Testis (tissue), 3 donors: ENCODE results near the gene IL17REL. TPM values are rescaled to one million over a fixed set of nuclear protein-coding genes. Genes with fewer than 3 reads are reported as not detected.
"Not testable (repeated sequence)": the region's sequence is repeated elsewhere in the genome, so short reads cannot be mapped to it uniquely, and the experiment has no call there.

ENCODE experiments used
- DNase-seq: peaks from one replicate; pipeline ENCODE4 v3.0.0-alpha.2; 2019
- H3K27ac ChIP-seq, 2 donors: fragments of 200-600 bp; sonication (generic); one replicate each; pipeline ENCODE4 v1.5.1; 2019
- H3K27me3 ChIP-seq: fragments of 200-600 bp; sonication (generic); one replicate; pipeline ENCODE4 v1.5.1; 2019
- H3K36me3 ChIP-seq: fragments of 200-600 bp; sonication (generic); one replicate; pipeline ENCODE4 v1.5.1; 2017; ENCODE audit warnings: low read depth; ENCODE audit errors: missing control alignments
- H3K4me1 ChIP-seq: fragments of 200-600 bp; sonication (generic); one replicate; pipeline ENCODE4 v1.5.1; 2019
- H3K4me3 ChIP-seq, 2 donors: fragments of 200-600 bp; sonication (generic); one replicate each; pipeline ENCODE4 v1.5.1; 2017 to 2019
- H3K9me3 ChIP-seq: fragments of 200-600 bp; sonication (generic); one replicate; pipeline ENCODE4 v1.5.1; 2017
- CTCF ChIP-seq, 3 experiments: fragments of 450-650 bp in 2 of 3; fragments of 200-600 bp in 1 of 3; sonication (generic) in 1 of 3; IDR thresholded peaks; one replicate each; pipeline ENCODE4 v1.5.1; 2016 to 2019; ENCODE audit warnings: antibody characterized with exemption in 3 of 3, mild to moderate bottlenecking in 2 of 3, moderate library complexity in 1 of 3
- POLR2A ChIP-seq: fragments of 450-650 bp; IDR thresholded peaks from one replicate; pipeline ENCODE4 v1.6.1; 2017; ENCODE audit warnings: antibody characterized with exemption, mild to moderate bottlenecking, moderate library complexity
- WGBS, 2 donors: methylation state at CpG; one replicate each; pipeline ENCODE4 v1.1.5; 2018; 5-methylcytosine and 5-hydroxymethylcytosine counted together
- intact Hi-C: fragments of 100-400 bp; cut with DNase I; formaldehyde crosslinking; loops from one replicate; pipeline ENCODE4 v1.15.1; 2023; ENCODE audit warnings: low total_unique reads
- polyA plus RNA-seq: library from polyadenylated mRNA; stranded (reverse); fragments of 350-450 nt; fragmentation: Illumina TruSeq; extraction: RNeasy Lipid Tissue Mini Kit (QIAGEN cat#74804); gene quantifications from one replicate; pipeline ENCODE4 v1.2.3, GENCODE V29; 2014; ENCODE audit warnings: low read depth, low replicate concordance; ENCODE audit not compliant: insufficient read depth
- total RNA-seq, 2 donors: library from RNA; depleted of rRNA; stranded (reverse); fragments of >200 nt; gene quantifications; one replicate each; pipeline ENCODE4 v1.2.3, GENCODE V29; 2016

Gene IL17REL
- total and polyA plus RNA-seq, 3 donors from 2014 or later, result 0.25 to 0.55 (median 0.30) TPM

GRCh38 chr22:49949914-49950292, 62.7 kb downstream of the IL17REL start:
- Histone ChIP-seq H3K9me3 (no peaks in the 10 kb centered on the region), H3K36me3 (no peaks in the 10 kb centered on the region), H3K27ac (no peak overlapping the region), H3K4me1 (peaks cover 16% of the 10 kb centered on the region), H3K27me3 (no peaks in the 10 kb centered on the region), H3K4me3 (no peak overlapping the region)
- WGBS, 2 donors, result 85% methylated on average over 8 of the region's 11 CpGs; no CpG with 5 or more reads in 1 of the 2 donors
- DNase-seq, result no peak
- intact Hi-C loops, result no loop called here
- no peak for TF ChIP-seq POLR2A
- no peak for TF ChIP-seq CTCF (IDR thresholded peaks at IDR 0.05)

GRCh38 chr22:49948958-49949913, 63.3 kb downstream of the IL17REL start:
- no peaks in the 10 kb centered on the region for H3K27me3 ChIP-seq
- intact Hi-C loops, result no loop called here
- peaks cover 16% of the 10 kb centered on the region for H3K4me1 ChIP-seq
- no peak for TF ChIP-seq POLR2A
- H3K9me3 ChIP-seq, result no peaks in the 10 kb centered on the region
- H3K27ac ChIP-seq, result no peak overlapping the region
- H3K4me3 ChIP-seq, result no peak overlapping the region
- 79 to 88% methylated on average over 28 to 42 of the region's 42 CpGs for WGBS, 2 donors
- no peak for DNase-seq
- no peaks in the 10 kb centered on the region for H3K36me3 ChIP-seq

GRCh38 chr22:49948116-49948957, 64.2 kb downstream of the IL17REL start:
- Histone ChIP-seq H3K4me3 (no peak overlapping the region), H3K27me3 (no peaks in the 10 kb centered on the region), H3K4me1 (peaks cover 16% of the 10 kb centered on the region), H3K36me3 (no peaks in the 10 kb centered on the region), H3K27ac (no peak overlapping the region), H3K9me3 (no peaks in the 10 kb centered on the region)
- TF ChIP-seq POLR2A (no peak), CTCF (IDR thresholded peaks at IDR 0.05) (no peak)
- intact Hi-C loops, result no loop called here
- WGBS, 2 donors, result 89 to 96% methylated on average over 5 to 19 of the region's 23 CpGs
- no peak for DNase-seq

- no peaks in the 10 kb centered on the region for H3K36me3 ChIP-seq
- H3K4me3 ChIP-seq, result no peak overlapping the region
- no peak for TF ChIP-seq POLR2A
- TF ChIP-seq CTCF (IDR thresholded peaks at IDR 0.05), result no peak
- H3K4me1 ChIP-seq, result peaks cover 9% of the 10 kb centered on the region
- H3K9me3 ChIP-seq, result no peaks in the 10 kb centered on the region
- no peaks in the 10 kb centered on the region for H3K27me3 ChIP-seq
- 74 to 92% methylated on average over 5 to 6 of the region's 6 CpGs for WGBS, 2 donors
- no peak overlapping the region for H3K27ac ChIP-seq
- DNase-seq, result no peak
- intact Hi-C loops, result no loop called here
These were observed 65.3 kb downstream of the IL17REL start for GRCh38 chr22:49947296-49947622.

- no peak overlapping the region for H3K27ac ChIP-seq
- no peak overlapping the region for H3K4me3 ChIP-seq
- H3K27me3 ChIP-seq, result no peaks in the 10 kb centered on the region
- 82 to 85% methylated on average over 6 to 17 of the region's 17 CpGs for WGBS, 2 donors
- peaks cover 4% of the 10 kb centered on the region for H3K4me1 ChIP-seq
- no peaks in the 10 kb centered on the region for H3K9me3 ChIP-seq
- TF ChIP-seq POLR2A (no peak), CTCF (IDR thresholded peaks at IDR 0.05) (no peak)
- DNase-seq, result no peak
- intact Hi-C loops, result no loop called here
- H3K36me3 ChIP-seq, result no peaks in the 10 kb centered on the region
These were observed 65.8 kb downstream of the IL17REL start for GRCh38 chr22:49946612-49947295.

GRCh38 chr22:49945042-49945794, 67.3 kb downstream of the IL17REL start:
- H3K27me3 ChIP-seq, H3K27ac ChIP-seq, H3K4me3 ChIP-seq, intact Hi-C loops, H3K4me1 ChIP-seq, H3K9me3 ChIP-seq, DNase-seq, H3K36me3 ChIP-seq: not testable (repeated sequence)
- WGBS, 2 donors, result 91 to 94% methylated on average over 10 to 17 of the region's 17 CpGs
